WTC11 (cell line): Measurements from ENCODE around the gene TMEM50B. TPM values are rescaled to one million over a fixed set of nuclear protein-coding genes. Genes with fewer than 3 reads are reported as not detected.

Experiments used
- ATAC-seq: fragments of 200-7000 bp; cut with Tn5 transposase; 2 replicates; pipeline ENCODE4 v1.10.0; 2021; ENCODE audit warnings: mild to moderate bottlenecking, moderate library complexity
- CTCF ChIA-PET: fragments of 300-600 bp; sonication (Branson Sonifier 250); formaldehyde crosslinking; loops from one replicate; lab custom pipeline; 2021; ENCODE audit warnings: antibody characterized with exemption; lab: Charles Lee
- POLR2A ChIA-PET: fragments of 350-600 bp; sonication (Branson Sonifier 250); formaldehyde crosslinking; loops from one replicate; lab custom pipeline; 2021; ENCODE audit warnings: antibody characterized with exemption; lab: Charles Lee
- DNase-seq: peaks from one replicate; pipeline ENCODE4 v3.0.0; 2021; ENCODE audit warnings: low spot score
- H3K27ac Mint-ChIP-seq: 2 replicates; pipeline ENCODE4 v1.8.0; 2021; ENCODE audit warnings: mixed read lengths
- H3K27me3 Mint-ChIP-seq: 2 replicates; pipeline ENCODE4 v1.8.0; 2021; ENCODE audit warnings: low read depth, mild to moderate bottlenecking, moderate library complexity, mixed read lengths
- H3K36me3 Mint-ChIP-seq: 2 replicates; pipeline ENCODE4 v1.8.0; 2021; ENCODE audit warnings: mixed read lengths
- H3K4me1 Mint-ChIP-seq: 2 replicates; pipeline ENCODE4 v1.8.0; 2022; ENCODE audit warnings: mixed read lengths
- H3K4me3 Mint-ChIP-seq: 2 replicates; pipeline ENCODE4 v1.8.0; 2021; ENCODE audit warnings: mild to moderate bottlenecking, moderate library complexity, mixed read lengths
- H3K9me3 Mint-ChIP-seq: 2 replicates; pipeline ENCODE4 v1.8.0; 2021; ENCODE audit warnings: mixed read lengths
- AFF4 ChIP-seq: sonication (generic); formaldehyde crosslinking; IDR thresholded peaks from 2 replicates; pipeline ENCODE4 v1.8.1; 2023; ENCODE audit warnings: mild to moderate bottlenecking, missing genetic modification reagents, borderline replicate concordance
- AR ChIP-seq: fragments of 250-450 bp; sonication (Bioruptor Pico); IDR thresholded peaks from 2 replicates; pipeline ENCODE4 v1.9.0; 2021; ENCODE audit warnings: mild to moderate bottlenecking
- ATF6 ChIP-seq: sonication (generic); formaldehyde crosslinking; IDR thresholded peaks from 2 replicates; pipeline ENCODE4 v1.8.1; 2023; ENCODE audit warnings: mild to moderate bottlenecking, missing genetic modification reagents
- E2F4 ChIP-seq: sonication (generic); formaldehyde crosslinking; IDR thresholded peaks from 2 replicates; pipeline ENCODE4 v1.8.1; 2022; ENCODE audit warnings: low read depth, mild to moderate bottlenecking, moderate library complexity, missing genetic modification reagents, borderline replicate concordance
- FOXJ3 ChIP-seq: sonication (generic); formaldehyde crosslinking; IDR thresholded peaks from 2 replicates; pipeline ENCODE4 v1.9.0; 2021; ENCODE audit warnings: missing genetic modification reagents, mild to moderate bottlenecking, borderline replicate concordance
- HMGA2 ChIP-seq: fragments of 250-450 bp; sonication (Bioruptor Pico); IDR thresholded peaks from 2 replicates; pipeline ENCODE4 v1.4.0; 2021; ENCODE audit warnings: mild to moderate bottlenecking, moderate library complexity
- MLX ChIP-seq: sonication (generic); formaldehyde crosslinking; IDR thresholded peaks from 2 replicates; pipeline ENCODE4 v1.8.1; 2023; ENCODE audit warnings: mild to moderate bottlenecking, missing genetic modification reagents, moderate library complexity
- NFE2L1 ChIP-seq: sonication (generic); formaldehyde crosslinking; IDR thresholded peaks from 2 replicates; pipeline ENCODE4 v1.8.1; 2023; ENCODE audit warnings: missing genetic modification reagents
- NR3C1 ChIP-seq: sonication (generic); formaldehyde crosslinking; conservative IDR thresholded peaks from 2 replicates; pipeline ENCODE4 v1.8.1; 2023; ENCODE audit warnings: low read depth, mild to moderate bottlenecking, missing genetic modification reagents
- TCF7 ChIP-seq: sonication (generic); formaldehyde crosslinking; IDR thresholded peaks from 2 replicates; pipeline ENCODE4 v1.8.0; 2022; ENCODE audit warnings: mild to moderate bottlenecking, low read depth, missing genetic modification reagents, moderate library complexity
- ZNF425 ChIP-seq: fragments of 250-450 bp; sonication (Bioruptor Pico); conservative IDR thresholded peaks from 2 replicates; pipeline ENCODE4 v1.9.0; 2021; ENCODE audit warnings: mild to moderate bottlenecking
- ZNF532 ChIP-seq: fragments of 250-450 bp; sonication (Bioruptor Pico); IDR thresholded peaks from 2 replicates; pipeline ENCODE4 v1.9.0; 2021; ENCODE audit warnings: mild to moderate bottlenecking, borderline replicate concordance
- total RNA-seq: library from RNA; stranded (reverse); gene quantifications from 3 replicates; pipeline ENCODE4 v1.2.3, GENCODE V29; 2021

The TMEM50B gene
- total RNA-seq, 1 experiment from 2014 or later = 25.4 TPM

- DNase-seq (no peak), ATAC-seq (no peak)
- no peaks in the 10 kb centered on the region for H3K27me3 Mint-ChIP-seq
- no peaks in the 10 kb centered on the region for H3K9me3 Mint-ChIP-seq
- H3K27ac Mint-ChIP-seq = no peak overlapping the region
- ChIA-PET CTCF (interaction anchor here (0.8 kb wide), 1 partner anchor 83 kb away, joined by 3 read pairs; no protein-coding TSS in a partner anchor), POLR2A (no interaction called here)
- H3K4me1 Mint-ChIP-seq = no peaks in the 10 kb centered on the region
- H3K4me3 Mint-ChIP-seq = no peak overlapping the region
- peaks cover 54% of the 10 kb centered on the region for H3K36me3 Mint-ChIP-seq
- TF ChIP-seq ATF6 (CRISPR knock-in tag) = no peak
- TF ChIP-seq ZNF425 = 0 out of 2 replicates have a peak, but pooled peaks have one; percentile 19
Measured at GRCh38 chr21:33522297-33522952, 42.7 kb upstream of the TMEM50B start.

- Mint-ChIP-seq H3K27ac (no peak overlapping the region), H3K36me3 (peaks cover 61% of the 10 kb centered on the region), H3K9me3 (no peaks in the 10 kb centered on the region), H3K4me1 (no peaks in the 10 kb centered on the region)
- CTCF ChIA-PET = no interaction called here
- no peak for DNase-seq
- TF ChIP-seq TCF7 (CRISPR knock-in tag) (no peak), AFF4 (CRISPR knock-in tag) (no peak)
- TF ChIP-seq, all 79 proteins: peak for 0
- POLR2A ChIA-PET = no interaction called here
- H3K4me3 Mint-ChIP-seq = no peak overlapping the region
- H3K27me3 Mint-ChIP-seq = no peaks in the 10 kb centered on the region
- no peak for ATAC-seq
Measured at GRCh38 chr21:33518899-33519298, 39.1 kb upstream of the TMEM50B start.

- Mint-ChIP-seq H3K9me3 (no peaks in the 10 kb centered on the region), H3K4me3 (no peak overlapping the region), H3K27ac (no peak overlapping the region), H3K4me1 (no peaks in the 10 kb centered on the region), H3K36me3 (peaks cover 78% of the 10 kb centered on the region), H3K27me3 (no peaks in the 10 kb centered on the region)
- DNase-seq (no peak), ATAC-seq (no peak)
- CTCF ChIA-PET = interaction anchor here (0.6 kb wide), 1 partner anchor 191 kb away, joined by 5 read pairs; no protein-coding TSS in a partner anchor
- POLR2A ChIA-PET = no interaction called here
- TF ChIP-seq NFE2L1 (CRISPR knock-in tag) (no peak), E2F4 (CRISPR knock-in tag) (no peak), FOXJ3 (CRISPR knock-in tag) (no peak), HMGA2 (CRISPR knock-in tag) (no peak), ZNF532 (no peak), AR (no peak), NR3C1 (CRISPR knock-in tag) (no peak), MLX (CRISPR knock-in tag) (no peak)
Measured at GRCh38 chr21:33514229-33514628, 34.5 kb upstream of the TMEM50B start.
